Stimulated activated CD8-positive, alpha-beta memory T cell treated with anti-CD3 and anti-CD28 coated beads, Interleukin-4, amount 100 ng/mL, for 1 hour (primary cell): ENCODE results near the gene FAM120A.

Experiments
- DNase-seq, 2 donors: peaks; one replicate each; pipeline ENCODE4 v3.0.0-alpha.2; 2020; ENCODE audit warnings: low read depth in 2 of 2, low spot score in 1 of 2

Gene FAM120A

DNA sequence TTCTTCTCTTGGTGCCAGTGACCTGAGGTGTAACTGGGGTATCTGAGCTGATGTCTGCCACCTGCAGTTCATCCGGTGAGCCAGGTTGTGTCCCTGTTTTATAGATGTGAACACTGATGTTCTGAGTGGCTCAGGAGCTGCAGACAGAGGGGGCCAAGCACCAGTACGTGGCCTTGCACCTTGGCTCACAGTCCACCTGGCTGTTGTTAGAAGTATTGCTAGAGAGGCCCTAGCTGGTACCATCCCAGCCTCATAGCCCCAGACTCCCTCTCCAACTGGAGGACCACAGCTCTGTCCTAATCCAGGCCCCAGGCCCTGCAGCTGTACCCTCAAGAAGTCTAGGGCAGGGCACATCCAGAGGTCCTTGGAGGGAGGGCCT lies 141.1 kb downstream of the FAM120A start:
- no peak for DNase-seq

DNA sequence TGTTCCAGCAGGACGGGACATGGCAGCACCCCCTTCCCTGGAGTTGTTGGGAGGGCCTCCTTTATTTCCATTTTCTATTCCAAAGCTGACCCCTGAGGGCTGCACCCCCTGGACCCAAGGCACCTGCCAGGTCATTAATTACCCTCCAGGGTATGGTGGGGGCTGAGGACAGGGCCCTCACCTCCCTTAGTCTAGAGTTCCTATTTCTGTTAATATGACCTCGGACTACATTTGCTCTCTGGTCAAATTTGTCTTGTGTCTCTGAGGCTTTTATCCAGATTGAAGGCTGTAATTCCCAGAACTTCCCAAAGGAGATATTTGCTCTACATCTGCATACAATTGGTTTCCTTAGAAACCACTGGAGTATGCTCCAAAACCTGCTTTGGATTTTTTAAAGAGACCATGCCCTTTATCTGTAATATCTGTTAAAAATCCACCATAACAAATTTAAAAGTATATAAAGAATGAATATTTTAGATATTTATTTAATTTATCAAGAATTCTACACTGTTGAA lies 141.7 kb downstream of the FAM120A start:
- DNase-seq, result no peak

- DNase-seq, result no peak
These were observed 142.7 kb downstream of the FAM120A start for GRCh38 chr9:93594041-93594756.

- no peak for DNase-seq
These were observed 144.0 kb downstream of the FAM120A start for GRCh38 chr9:93595461-93595860.

DNA sequence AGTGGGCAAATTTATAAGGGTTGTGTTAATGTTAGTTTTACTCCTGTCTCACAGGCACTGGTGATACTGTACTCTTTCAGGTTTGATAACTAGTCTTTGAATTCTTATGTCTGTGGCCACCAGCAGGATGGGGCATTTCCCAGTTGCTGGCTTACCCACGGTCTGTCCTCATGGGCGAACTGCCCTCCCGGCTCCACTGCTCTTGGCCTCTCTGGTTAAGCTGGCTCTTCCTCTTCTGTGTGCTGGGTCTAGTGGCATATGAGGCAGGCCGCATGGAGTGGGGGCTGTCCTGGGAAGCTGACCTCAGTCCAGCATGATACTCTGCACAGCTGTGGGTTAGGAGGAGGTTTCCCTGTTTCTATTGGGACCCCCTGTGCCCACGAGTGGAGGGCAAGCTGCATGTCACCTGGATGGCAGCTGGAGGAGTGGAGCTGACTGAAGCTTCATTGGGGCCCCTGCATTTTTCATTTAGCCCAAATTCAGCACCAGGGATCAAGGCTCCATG lies 144.4 kb downstream of the FAM120A start:
- no peak for DNase-seq

DNA sequence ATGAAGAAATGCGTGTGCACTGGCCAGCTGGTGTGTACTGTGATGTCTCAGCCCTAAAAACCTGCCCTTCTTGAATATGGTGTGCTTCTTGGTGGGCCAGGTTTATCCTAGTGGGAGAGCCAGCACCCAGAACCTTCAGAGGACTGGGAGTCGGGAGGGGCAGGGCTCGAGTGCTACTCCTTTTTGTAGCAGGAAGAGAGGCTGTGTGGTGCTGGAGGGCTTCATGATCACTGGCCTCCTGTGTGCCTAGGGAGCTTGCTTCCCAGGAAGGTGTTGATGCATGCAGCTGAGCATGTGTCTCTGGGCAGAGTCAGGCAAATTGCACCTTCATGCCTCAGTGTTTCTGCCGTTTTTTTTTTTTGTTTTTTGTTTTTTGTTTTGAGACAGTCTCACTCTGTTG lies 144.9 kb downstream of the FAM120A start:
- no peak for DNase-seq

DNA sequence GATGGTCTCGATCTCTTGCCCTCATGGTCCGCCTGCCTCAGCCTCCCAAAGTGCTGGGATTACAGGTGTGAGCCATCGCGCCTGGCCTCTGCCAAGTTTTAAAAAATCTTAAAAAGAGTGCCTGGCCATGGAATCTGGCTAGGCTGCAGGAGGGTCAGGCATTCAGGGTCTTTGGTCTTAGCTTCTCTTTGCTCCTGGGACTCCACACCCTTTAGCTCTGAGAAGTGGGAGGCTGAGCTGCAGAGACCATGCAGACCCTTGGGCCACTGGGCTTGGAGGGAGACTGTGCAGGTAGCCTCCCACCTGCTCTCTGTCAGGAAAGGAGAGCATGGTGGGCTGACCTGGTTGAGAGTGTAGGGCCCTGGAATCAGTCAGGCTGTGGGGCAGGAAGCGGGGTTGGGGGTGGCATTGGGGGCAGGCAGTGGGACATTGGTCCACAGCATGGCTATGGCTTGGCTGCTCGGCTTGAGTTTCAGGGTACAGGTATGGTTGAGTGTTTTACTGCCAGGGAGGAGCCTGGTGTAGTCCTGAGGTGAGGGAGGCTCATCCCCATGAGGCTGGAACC lies 145.7 kb downstream of the FAM120A start:
- no peak for DNase-seq

- DNase-seq, result no peak
These were observed 146.6 kb downstream of the FAM120A start for GRCh38 chr9:93597871-93598646.

DNA sequence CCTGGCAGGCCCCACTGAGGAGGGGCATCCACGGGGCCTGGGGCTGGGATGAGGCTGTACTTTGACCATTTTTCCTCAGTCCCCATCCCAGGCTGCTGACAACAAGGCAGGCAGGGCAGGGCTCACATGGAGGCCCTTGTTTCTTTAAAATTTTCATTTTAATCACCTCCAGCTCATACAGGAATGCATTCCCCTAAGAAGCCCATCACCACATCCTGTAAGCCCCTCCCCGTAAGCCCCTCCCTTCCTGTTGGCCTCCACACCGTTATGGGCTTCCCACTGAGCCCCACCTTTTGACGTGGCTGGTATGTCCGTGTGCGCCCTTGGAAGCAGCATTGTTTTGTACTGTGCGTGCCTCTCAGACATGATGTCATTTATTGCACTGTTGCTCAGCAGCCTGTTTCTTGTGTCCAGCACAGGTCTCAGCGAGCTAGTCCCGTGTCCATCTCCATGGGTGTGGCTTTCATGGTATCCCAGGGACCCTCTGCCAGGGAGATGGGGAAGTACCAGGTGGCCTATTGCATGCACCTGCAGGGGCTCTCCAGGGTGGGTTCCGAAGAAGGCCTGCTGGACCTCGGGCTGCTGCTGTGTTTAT lies 147.3 kb downstream of the FAM120A start:
- no peak for DNase-seq

DNA sequence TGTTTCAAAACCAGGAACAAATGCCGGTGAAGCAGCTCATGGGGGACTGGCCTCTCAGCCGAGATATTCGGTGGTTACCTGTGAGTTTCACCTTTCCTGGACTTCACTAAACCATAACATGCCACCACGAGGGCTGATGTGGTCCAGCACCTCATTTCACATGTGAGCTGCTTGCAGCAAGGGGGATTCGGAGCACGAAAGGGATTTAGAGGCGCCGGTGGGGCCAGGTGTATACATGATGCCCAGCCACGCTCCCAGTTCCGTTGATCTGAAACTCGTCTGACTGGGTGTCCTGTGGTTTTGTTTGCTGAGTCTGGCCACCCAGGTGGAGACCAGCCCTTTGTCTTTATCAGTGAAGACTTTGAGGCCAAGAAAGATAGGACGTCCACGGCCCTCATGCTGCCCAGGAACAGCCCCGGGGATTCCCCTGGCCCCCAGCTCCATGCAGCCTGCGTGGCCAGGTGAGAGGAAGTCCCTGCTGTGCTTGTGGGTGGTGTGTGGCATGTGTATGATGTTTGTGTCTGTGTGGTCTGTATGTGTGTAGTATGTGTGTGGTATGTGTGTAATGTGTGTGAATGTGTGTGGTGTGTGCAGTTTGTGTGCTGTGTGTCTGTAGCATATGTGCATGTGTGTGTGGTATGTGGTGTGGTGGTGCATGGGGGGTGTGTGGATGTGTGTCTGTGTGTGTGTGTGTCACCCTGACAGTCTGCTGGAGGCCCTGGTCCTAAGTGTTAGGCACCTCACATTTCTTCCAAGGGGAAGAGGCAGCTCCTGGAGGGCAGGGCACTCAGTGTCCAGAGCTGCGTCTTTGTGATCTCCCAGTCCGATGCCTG lies 148.3 kb downstream of the FAM120A start:
- no peak for DNase-seq

GRCh38 chr9:93600504-93600903 lies 149.0 kb downstream of the FAM120A start:
- DNase-seq, result no peak

- DNase-seq, result no peak
These were observed 149.6 kb downstream of the FAM120A start for GRCh38 chr9:93601063-93601462.

- no peak for DNase-seq
These were observed 150.2 kb downstream of the FAM120A start for GRCh38 chr9:93601666-93602065.

DNA sequence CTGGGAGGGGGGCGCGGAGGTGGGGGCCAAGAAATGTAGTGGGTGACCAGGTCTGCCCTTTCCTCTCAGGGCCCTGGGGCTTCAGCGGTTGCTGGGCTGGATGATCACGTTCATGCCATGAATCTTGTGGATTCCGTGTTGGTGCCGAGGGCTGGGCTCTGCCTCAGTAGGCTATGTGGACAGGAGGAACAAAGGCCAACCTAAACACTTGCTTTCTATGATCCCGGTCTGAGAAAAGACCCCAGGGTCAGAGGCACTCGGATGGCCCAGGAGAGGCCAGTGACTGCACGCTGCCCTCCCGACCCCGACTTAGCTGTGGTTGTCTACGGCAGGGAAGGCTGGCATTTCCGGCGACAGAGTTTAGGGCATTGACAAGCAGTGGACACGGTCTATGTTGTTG lies 151.5 kb downstream of the FAM120A start:
- DNase-seq, result no peak

DNA sequence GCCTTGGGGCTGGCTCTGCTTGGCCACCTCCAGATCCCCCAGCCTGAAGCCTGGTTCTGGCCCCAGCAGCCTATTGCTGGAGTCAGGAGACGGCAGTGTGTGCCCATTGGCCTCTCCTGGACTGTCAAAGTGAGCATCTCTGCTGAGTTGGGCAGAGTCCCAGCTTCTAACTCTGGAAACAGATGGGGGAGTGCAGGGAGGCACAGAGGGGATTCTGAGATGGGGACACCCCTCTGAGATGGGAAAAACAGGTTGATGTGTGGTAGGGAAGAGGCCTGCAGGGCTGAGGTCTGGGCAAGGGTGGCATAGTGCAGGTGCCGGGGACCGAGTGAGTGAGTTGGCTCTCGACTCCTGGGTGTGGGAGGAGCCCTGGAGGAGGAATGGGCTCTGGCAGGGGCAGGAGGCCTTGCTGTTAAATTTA lies 152.4 kb downstream of the FAM120A start:
- DNase-seq, result no peak

DNA sequence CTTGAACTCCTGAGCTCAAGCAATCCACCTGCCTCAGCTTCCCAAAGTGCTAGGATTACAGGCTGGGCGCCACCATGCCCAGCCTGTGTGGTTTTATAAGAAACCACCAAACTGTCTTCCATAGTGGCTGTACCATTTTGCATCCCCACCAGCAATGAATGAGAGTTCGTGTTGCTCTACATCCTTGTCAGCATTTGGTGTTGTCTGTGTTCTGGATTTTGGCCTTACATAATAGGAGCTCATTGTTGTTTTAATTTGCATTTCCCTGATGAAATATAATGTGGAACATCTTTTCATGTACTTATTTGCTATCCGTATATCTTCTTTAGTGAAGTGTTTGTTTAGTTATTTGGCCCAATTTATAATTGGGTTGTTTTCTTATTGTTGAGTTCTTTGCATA lies 154.7 kb downstream of the FAM120A start:
- no peak for DNase-seq

- DNase-seq, result no peak
These were observed 158.7 kb downstream of the FAM120A start for GRCh38 chr9:93610206-93610605.

GRCh38 chr9:93612052-93612795 lies 160.7 kb downstream of the FAM120A start:
- no peak for DNase-seq

DNA sequence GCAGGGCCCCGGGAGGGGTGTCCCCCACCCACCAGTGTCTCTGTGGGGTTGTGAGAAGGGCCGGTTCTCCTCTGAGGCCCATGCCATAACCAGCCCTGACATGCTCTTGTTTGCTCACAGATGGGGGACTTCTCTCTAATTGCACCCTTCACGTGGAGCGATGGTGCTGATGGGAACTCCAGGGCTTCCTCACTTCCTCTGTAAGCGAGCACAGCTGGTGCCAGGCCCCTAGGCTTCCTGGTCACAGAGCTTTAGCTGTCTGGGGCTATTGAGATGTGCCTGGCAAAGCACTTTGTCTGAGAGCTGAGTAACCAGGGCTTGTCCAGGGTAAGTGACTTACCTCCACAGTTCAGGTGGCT lies 161.3 kb downstream of the FAM120A start:
- no peak for DNase-seq

DNA sequence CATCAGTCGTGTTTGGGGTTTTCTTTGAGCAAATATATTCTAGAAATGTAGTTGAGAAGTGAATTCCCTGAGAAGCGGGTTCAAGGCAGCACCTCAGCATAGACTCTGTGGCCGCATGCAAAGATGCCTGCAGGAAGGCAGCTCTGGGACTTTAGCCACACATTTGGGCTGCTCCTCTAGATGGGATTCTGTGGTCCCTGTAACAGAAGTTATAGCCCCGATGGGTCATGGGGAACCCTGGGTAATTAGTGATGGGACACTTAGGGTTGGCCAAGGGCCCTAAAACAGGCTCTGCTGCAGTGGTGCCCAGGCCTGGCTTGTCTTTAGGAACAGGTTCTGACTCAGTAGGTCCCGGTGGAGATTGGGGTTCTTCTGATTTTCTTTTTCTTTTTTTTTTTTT lies 161.7 kb downstream of the FAM120A start:
- DNase-seq, result no peak
